Activated B cell treated with CpG ODN at 0.5 μM for 24 hours (primary cell): Measurements from ENCODE around the gene GPR18. TPM values are rescaled to one million over a fixed set of nuclear protein-coding genes. Genes with fewer than 3 reads are reported as not detected.

Source experiments
- ATAC-seq: fragments of 200-7000 bp; cut with Tn5 transposase; one replicate; pipeline ENCODE4 v1.10.0; 2021; ENCODE audit warnings: low read depth, mild to moderate bottlenecking, moderate library complexity
- CTCF ChIA-PET: fragments of 350-600 bp; sonication (Branson Sonifier 250); formaldehyde crosslinking; loops from one replicate; lab custom pipeline; 2021; ENCODE audit warnings: antibody characterized with exemption; lab: Charles Lee
- POLR2A ChIA-PET: fragments of 350-600 bp; sonication (Branson Sonifier 250); formaldehyde crosslinking; loops from one replicate; lab custom pipeline; 2021; ENCODE audit warnings: antibody characterized with exemption; lab: Charles Lee
- DNase-seq: peaks from one replicate; pipeline ENCODE4 v3.0.0; 2022
- H3K27ac Mint-ChIP-seq: one replicate; pipeline ENCODE4 v1.8.0; 2020; ENCODE audit warnings: mixed read lengths
- H3K27me3 Mint-ChIP-seq: one replicate; pipeline ENCODE4 v1.8.0; 2021; ENCODE audit warnings: mixed read lengths
- H3K36me3 Mint-ChIP-seq: one replicate; pipeline ENCODE4 v1.8.0; 2021; ENCODE audit warnings: low read depth, mixed read lengths
- H3K4me1 Mint-ChIP-seq: one replicate; pipeline ENCODE4 v1.8.0; 2021; ENCODE audit warnings: mixed read lengths
- H3K4me3 Mint-ChIP-seq: one replicate; pipeline ENCODE4 v1.8.0; 2020; ENCODE audit warnings: mild to moderate bottlenecking, mixed read lengths
- H3K9me3 Mint-ChIP-seq: one replicate; pipeline ENCODE4 v1.8.0; 2020; ENCODE audit warnings: mixed read lengths
- CTCF ChIP-seq: fragments of 200-600 bp; IDR thresholded peaks from one replicate; pipeline ENCODE4 v1.8.0; 2022; ENCODE audit warnings: antibody characterized with exemption, mild to moderate bottlenecking
- intact Hi-C: fragments of 100-400 bp; cut with micrococcal nuclease; formaldehyde crosslinking; loops from one replicate; pipeline ENCODE4 v1.15.1; 2024
- total RNA-seq: library from RNA; stranded (reverse); gene quantifications from 2 replicates; pipeline ENCODE4 v1.2.3, GENCODE V29; 2022

Gene GPR18
- total RNA-seq, 1 donor from 2014 or later = 29.0 TPM

- no peak for TF ChIP-seq CTCF
- Mint-ChIP-seq H3K4me1 (peaks cover 96% of the 10 kb centered on the region), H3K27ac (peak overlapping the region; percentile 95), H3K27me3 (no peaks in the 10 kb centered on the region), H3K4me3 (peak overlapping the region; percentile 75), H3K36me3 (peaks cover 31% of the 10 kb centered on the region), H3K9me3 (no peaks in the 10 kb centered on the region)
- DNase-seq (no peak), ATAC-seq (peak; percentile 68)
- ChIA-PET POLR2A (interaction anchor here (0.6 to 3.8 kb wide), 26 partner anchors 8 to 261 kb away, joined by 3 to 45 read pairs (median 5); partner anchors contain the start of genes GPR18, GPR183 and UBAC2), CTCF (interaction anchor here (0.9 to 4.0 kb wide), 13 partner anchors 13 to 153 kb away, joined by 3 to 37 read pairs (median 6); partner anchors contain the start of gene GPR183)
- intact Hi-C loops = loop anchor here (1.0 to 5.0 kb wide), 17 partner anchors 12 to 325 kb away; partner anchors contain the start of genes CLYBL, GPR18 and GPR183
Observed at GRCh38 chr13:99282264-99283231, 24.4 kb upstream of the GPR18 start.

GRCh38 chr13:99281811-99282263, 23.7 kb upstream of the GPR18 start:
- Mint-ChIP-seq H3K27me3 (no peaks in the 10 kb centered on the region), H3K4me3 (peak overlapping the region; percentile 75), H3K27ac (peak overlapping the region; percentile 95), H3K9me3 (no peaks in the 10 kb centered on the region), H3K36me3 (peaks cover 31% of the 10 kb centered on the region), H3K4me1 (peaks cover 95% of the 10 kb centered on the region)
- intact Hi-C loops = loop anchor here (1.0 to 5.0 kb wide), 17 partner anchors 12 to 325 kb away; partner anchors contain the start of genes CLYBL, GPR18 and GPR183
- ChIA-PET CTCF (interaction anchor here (0.9 to 4.0 kb wide), 13 partner anchors 12 to 154 kb away, joined by 3 to 37 read pairs (median 6); partner anchors contain the start of gene GPR183), POLR2A (interaction anchor here (0.6 to 3.8 kb wide), 24 partner anchors 9 to 261 kb away, joined by 3 to 45 read pairs (median 5); partner anchors contain the start of genes GPR18, GPR183 and UBAC2)
- TF ChIP-seq CTCF = no peak
- DNase-seq (peak; percentile 46), ATAC-seq (peak; percentile 81)

- Mint-ChIP-seq H3K9me3 (no peaks in the 10 kb centered on the region), H3K27me3 (no peaks in the 10 kb centered on the region), H3K4me1 (peaks cover 97% of the 10 kb centered on the region), H3K36me3 (peaks cover 36% of the 10 kb centered on the region), H3K4me3 (peak overlapping the region; percentile 16), H3K27ac (peak overlapping the region; percentile 95)
- ChIA-PET CTCF (interaction anchor here (3.5 to 4.0 kb wide), 2 partner anchors 11 to 156 kb away, joined by 16 to 37 read pairs; no protein-coding TSS in a partner anchor), POLR2A (interaction anchor here (1.4 to 3.0 kb wide), 2 partner anchors 10 to 26 kb away, joined by 3 to 31 read pairs; partner anchors contain the start of gene GPR183)
- intact Hi-C loops = loop anchor here (5.0 kb wide), 2 partner anchors 217 to 327 kb away; partner anchors contain the start of gene CLYBL
- ATAC-seq (no peak), DNase-seq (no peak)
- TF ChIP-seq CTCF = no peak
Observed at GRCh38 chr13:99280166-99280565, 22.0 kb upstream of the GPR18 start.

- Mint-ChIP-seq H3K4me1 (peaks cover 97% of the 10 kb centered on the region), H3K36me3 (peaks cover 39% of the 10 kb centered on the region), H3K9me3 (no peaks in the 10 kb centered on the region), H3K4me3 (no peak overlapping the region), H3K27me3 (no peaks in the 10 kb centered on the region), H3K27ac (peak overlapping the region; percentile 95)
- ATAC-seq (no peak), DNase-seq (no peak)
- CTCF ChIA-PET = interaction anchor here (1.0 to 4.0 kb wide), 4 partner anchors 10 to 156 kb away, joined by 3 to 37 read pairs (median 13); no protein-coding TSS in a partner anchor
- POLR2A ChIA-PET = interaction anchor here (1.4 kb wide), 1 partner anchor 27 kb away, joined by 3 read pairs; the partner anchor contains the start of gene GPR183
- intact Hi-C loops = loop anchor here (5.0 kb wide), 2 partner anchors 218 to 328 kb away; partner anchors contain the start of gene CLYBL
- TF ChIP-seq CTCF = no peak
Observed at GRCh38 chr13:99279637-99280036, 21.5 kb upstream of the GPR18 start.
